Measurements from ENCODE around the gene RNPEPL1.

RNPEPL1 gene

DNA sequence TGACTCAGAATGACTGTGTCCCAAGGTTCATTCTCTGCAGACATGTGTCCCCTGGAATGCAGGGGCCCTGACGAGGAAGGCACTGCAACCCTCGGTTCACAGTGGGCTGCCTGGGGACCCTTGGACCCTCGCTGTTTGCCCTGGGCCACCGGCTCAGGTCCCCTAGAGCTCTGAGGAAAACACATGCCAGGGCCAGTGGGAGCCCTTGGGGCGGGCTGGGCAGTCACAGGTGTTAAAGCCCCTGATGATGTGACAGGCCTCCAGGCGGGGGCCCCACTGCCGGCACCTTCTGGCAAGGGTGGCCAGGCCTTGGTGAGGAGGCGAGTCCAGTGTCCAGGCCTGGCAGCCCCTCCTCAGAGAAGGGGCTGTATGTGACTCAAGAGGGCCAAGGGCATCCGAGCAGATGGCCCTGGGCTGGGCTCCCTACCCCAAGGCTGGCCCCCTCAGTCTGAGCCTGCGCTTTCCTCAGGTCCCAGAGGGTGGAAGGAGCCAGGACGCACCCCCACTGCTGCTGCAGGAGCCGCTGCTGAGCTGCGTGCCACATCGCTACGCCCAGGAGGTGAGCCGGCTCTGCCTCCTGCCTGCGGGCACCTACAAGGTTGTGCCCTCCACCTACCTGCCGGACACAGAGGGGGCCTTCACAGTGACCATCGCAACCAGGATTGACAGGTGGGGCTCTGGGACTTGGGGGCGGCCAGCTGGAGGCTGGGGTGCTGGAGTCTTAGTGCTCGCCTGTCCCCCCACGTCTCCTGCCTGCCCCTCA is 29.3 kb downstream of the RNPEPL1 start:
- Histone ChIP-seq H3K9ac (ENCODE audit: low read depth in 1 of 2, low read length in 2 of 2) (no peak overlapping the region), H3K27me3 (ENCODE audit: control insufficient read depth in 2 of 2, insufficient read depth in 2 of 2, low read length in 2 of 2) (no peaks in the 10 kb centered on the region), H3K36me3 (ENCODE audit: control insufficient read depth in 2 of 2, insufficient read depth in 2 of 2, low read length in 2 of 2) (peaks cover 16 to 27% of the 10 kb centered on the region in 2 donors), H3K4me1 (ENCODE audit: control insufficient read depth in 2 of 2, insufficient read depth in 2 of 2, low read length in 2 of 2) (no peaks in the 10 kb centered on the region), H3K27ac (ENCODE audit: low read depth in 2 of 2, low read length in 2 of 2) (no peak overlapping the region), H3K4me3 (ENCODE audit: low read length in 2 of 2) (no peak overlapping the region), H3K9me3 (ENCODE audit: control insufficient read depth in 2 of 2, low read length in 2 of 2) (no peaks in the 10 kb centered on the region)

DNA sequence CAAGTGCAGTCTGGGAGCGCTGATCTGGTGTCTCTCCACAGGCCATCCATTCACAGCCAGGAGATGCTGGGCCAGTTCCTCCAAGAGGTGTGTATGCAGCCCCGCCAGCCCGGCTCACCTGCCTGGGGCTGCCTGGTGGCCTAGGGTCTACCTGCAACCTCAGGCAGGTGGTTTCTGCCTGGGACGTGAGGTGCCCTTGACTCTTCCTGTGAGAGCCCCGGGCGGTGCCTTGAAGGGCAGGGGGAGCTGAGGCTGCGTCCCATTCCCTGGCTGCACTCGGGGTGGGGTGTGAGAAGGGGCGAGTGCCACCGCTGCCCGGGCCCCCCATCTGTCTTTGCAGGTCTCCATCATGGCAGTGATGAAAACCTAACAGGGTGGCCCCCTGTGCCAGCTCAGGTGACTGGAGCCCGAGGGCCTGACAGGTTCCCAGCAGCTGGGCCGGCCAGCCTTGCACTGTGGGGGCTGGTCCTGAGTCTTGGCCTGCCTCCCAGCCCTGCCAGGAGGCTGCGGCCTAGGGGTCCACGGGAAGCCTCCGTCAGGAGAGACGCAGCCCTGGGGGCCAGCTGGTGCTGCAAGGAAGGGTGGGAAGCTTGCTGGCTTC is 30.1 kb downstream of the RNPEPL1 start:
- Histone ChIP-seq H3K4me1 (ENCODE audit: control insufficient read depth in 2 of 2, insufficient read depth in 2 of 2, low read length in 2 of 2) (peaks cover 4 to 7% of the 10 kb centered on the region in 2 donors), H3K9ac (ENCODE audit: low read depth in 1 of 2, low read length in 2 of 2) (no peak overlapping the region), H3K36me3 (ENCODE audit: control insufficient read depth in 2 of 2, insufficient read depth in 2 of 2, low read length in 2 of 2) (peaks cover 16 to 26% of the 10 kb centered on the region in 2 donors), H3K27ac (ENCODE audit: low read depth in 2 of 2, low read length in 2 of 2) (no peak overlapping the region), H3K27me3 (ENCODE audit: control insufficient read depth in 2 of 2, insufficient read depth in 2 of 2, low read length in 2 of 2) (no peaks in the 10 kb centered on the region), H3K9me3 (ENCODE audit: control insufficient read depth in 2 of 2, low read length in 2 of 2) (no peaks in the 10 kb centered on the region), H3K4me3 (ENCODE audit: low read length in 2 of 2) (no peak overlapping the region)

DNA sequence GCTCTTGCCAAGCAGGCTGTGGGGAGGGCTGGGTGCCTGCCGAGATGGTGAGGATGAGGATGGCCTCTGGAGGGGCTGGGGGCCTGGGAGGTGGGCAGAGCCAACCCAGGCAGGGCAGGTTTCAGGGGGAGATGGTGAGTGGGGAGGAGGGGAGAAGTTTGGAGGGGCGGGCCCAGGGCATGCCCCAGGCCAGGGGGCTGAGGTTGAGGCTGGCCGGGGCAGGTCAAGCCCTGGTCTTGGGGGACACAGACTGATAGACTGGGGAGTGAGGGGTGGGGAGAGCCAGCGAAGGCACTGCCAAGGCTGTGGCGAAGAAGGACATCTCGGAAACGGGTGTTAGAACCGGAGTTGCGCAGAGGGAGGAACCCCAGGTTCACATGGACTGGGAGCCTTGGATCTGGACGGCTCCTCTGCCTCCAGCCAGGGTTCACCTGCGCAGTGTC is 30.9 kb downstream of the RNPEPL1 start:
- Histone ChIP-seq H3K4me1 (ENCODE audit: control insufficient read depth in 2 of 2, insufficient read depth in 2 of 2, low read length in 2 of 2) (peaks cover 11 to 15% of the 10 kb centered on the region in 2 donors), H3K9ac (ENCODE audit: low read depth in 1 of 2, low read length in 2 of 2) (no peak overlapping the region), H3K9me3 (ENCODE audit: control insufficient read depth in 2 of 2, low read length in 2 of 2) (no peaks in the 10 kb centered on the region), H3K36me3 (ENCODE audit: control insufficient read depth in 2 of 2, insufficient read depth in 2 of 2, low read length in 2 of 2) (peaks cover 13 to 23% of the 10 kb centered on the region in 2 donors), H3K27ac (ENCODE audit: low read depth in 2 of 2, low read length in 2 of 2) (no peak overlapping the region), H3K27me3 (ENCODE audit: control insufficient read depth in 2 of 2, insufficient read depth in 2 of 2, low read length in 2 of 2) (no peaks in the 10 kb centered on the region), H3K4me3 (ENCODE audit: low read length in 2 of 2) (no peak overlapping the region)

DNA sequence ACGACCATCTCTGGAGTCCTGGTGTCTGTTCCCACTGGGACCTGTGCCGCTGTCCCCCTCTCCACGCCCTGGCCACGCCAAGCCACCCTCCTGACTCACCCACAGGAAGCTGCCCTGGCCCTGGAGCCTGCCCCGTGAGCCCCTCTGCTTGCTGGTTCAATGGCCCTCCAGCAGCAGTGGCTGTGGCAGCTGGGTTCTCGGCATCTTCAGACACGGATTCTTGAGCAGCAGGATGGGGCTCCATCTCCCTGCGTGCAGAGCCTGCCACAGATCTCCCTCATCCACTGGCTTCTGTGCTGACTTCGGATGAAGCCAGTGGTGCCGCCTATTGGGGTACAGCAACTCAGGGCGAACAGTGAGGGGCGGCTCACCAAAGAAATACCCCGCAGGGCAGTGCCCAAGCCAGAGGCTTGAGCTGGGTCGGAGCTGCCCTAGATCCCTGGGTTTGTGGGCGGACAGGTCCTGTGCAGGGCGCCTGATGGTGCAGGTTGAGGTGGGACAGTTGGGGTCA is 32.2 kb downstream of the RNPEPL1 start:
- no peak overlapping the region for H3K27ac ChIP-seq (ENCODE audit: low read depth in 2 of 2, low read length in 2 of 2)
- no peaks in the 10 kb centered on the region for H3K9me3 ChIP-seq (ENCODE audit: control insufficient read depth in 2 of 2, low read length in 2 of 2)
- H3K4me3 ChIP-seq (ENCODE audit: low read length in 2 of 2): no peak overlapping the region
- peaks cover 13 to 23% of the 10 kb centered on the region in 2 donors for H3K36me3 ChIP-seq (ENCODE audit: control insufficient read depth in 2 of 2, insufficient read depth in 2 of 2, low read length in 2 of 2)
- peaks cover 21 to 25% of the 10 kb centered on the region in 2 donors for H3K4me1 ChIP-seq (ENCODE audit: control insufficient read depth in 2 of 2, insufficient read depth in 2 of 2, low read length in 2 of 2)
- no peaks in the 10 kb centered on the region for H3K27me3 ChIP-seq (ENCODE audit: control insufficient read depth in 2 of 2, insufficient read depth in 2 of 2, low read length in 2 of 2)
- H3K9ac ChIP-seq (ENCODE audit: low read depth in 1 of 2, low read length in 2 of 2): no peak overlapping the region

DNA sequence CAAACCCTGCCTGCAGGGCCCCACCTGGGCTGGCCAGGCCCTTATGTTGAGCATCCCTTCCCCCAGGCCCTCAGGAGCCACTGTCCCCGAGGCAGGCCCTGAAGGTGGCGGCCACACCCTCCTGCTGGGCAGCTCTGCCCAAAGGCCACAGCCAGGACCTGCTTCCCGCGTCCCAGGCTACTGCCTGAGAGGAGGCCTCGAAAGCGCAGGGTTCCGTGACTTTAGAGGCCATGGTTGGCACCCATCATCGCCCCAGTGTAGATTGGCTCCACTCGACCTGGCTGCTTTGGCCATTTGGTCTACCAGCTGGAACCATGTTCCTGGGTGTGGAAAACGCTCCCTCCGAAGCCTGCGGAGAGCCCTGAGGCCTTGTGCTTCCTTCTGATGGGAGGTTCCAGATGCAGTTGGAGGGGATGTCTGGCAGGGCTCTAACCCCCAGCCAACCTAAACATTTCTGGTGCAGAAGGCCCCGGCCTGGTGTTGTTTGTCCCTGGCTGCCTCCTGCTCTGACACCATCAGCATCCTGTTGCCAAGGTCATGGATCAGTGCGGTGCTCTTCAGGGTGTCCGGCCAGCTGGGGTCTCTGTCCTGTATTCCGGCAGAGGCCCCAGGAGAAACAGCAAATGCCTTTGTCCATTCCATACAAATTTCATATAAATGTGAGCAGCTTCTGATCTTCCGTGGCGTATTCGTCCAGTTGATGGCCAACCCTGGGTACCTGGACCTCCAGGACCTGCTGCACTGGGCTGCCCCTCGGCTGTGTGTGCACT is 33.0 kb downstream of the RNPEPL1 start:
- H3K9ac ChIP-seq (ENCODE audit: low read depth in 1 of 2, low read length in 2 of 2): no peak overlapping the region
- no peaks in the 10 kb centered on the region for H3K27me3 ChIP-seq (ENCODE audit: control insufficient read depth in 2 of 2, insufficient read depth in 2 of 2, low read length in 2 of 2)
- H3K9me3 ChIP-seq (ENCODE audit: control insufficient read depth in 2 of 2, low read length in 2 of 2): no peaks in the 10 kb centered on the region
- peaks cover 21 to 26% of the 10 kb centered on the region in 2 donors for H3K4me1 ChIP-seq (ENCODE audit: control insufficient read depth in 2 of 2, insufficient read depth in 2 of 2, low read length in 2 of 2)
- no peak overlapping the region for H3K4me3 ChIP-seq (ENCODE audit: low read length in 2 of 2)
- peaks cover 9 to 20% of the 10 kb centered on the region in 2 donors for H3K36me3 ChIP-seq (ENCODE audit: control insufficient read depth in 2 of 2, insufficient read depth in 2 of 2, low read length in 2 of 2)
- no peak overlapping the region for H3K27ac ChIP-seq (ENCODE audit: low read depth in 2 of 2, low read length in 2 of 2)

DNA sequence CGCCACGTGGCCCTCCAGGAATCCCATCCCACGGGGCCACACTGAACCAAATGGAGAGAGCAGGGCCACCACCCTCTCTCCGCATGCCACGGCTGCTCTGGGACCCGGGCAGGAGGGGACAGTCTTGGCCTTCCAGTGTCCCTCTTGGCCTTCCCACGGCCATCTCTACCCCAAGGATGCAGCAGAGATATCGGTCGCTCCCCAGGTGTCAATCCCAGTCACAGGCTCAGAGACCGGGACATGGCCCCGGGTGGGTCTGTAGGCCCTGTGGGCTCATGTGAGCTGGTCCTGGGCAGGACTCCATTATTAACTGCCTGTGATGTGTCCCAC is 33.5 kb downstream of the RNPEPL1 start:
- peaks cover 9 to 18% of the 10 kb centered on the region in 2 donors for H3K36me3 ChIP-seq (ENCODE audit: control insufficient read depth in 2 of 2, insufficient read depth in 2 of 2, low read length in 2 of 2)

DNA sequence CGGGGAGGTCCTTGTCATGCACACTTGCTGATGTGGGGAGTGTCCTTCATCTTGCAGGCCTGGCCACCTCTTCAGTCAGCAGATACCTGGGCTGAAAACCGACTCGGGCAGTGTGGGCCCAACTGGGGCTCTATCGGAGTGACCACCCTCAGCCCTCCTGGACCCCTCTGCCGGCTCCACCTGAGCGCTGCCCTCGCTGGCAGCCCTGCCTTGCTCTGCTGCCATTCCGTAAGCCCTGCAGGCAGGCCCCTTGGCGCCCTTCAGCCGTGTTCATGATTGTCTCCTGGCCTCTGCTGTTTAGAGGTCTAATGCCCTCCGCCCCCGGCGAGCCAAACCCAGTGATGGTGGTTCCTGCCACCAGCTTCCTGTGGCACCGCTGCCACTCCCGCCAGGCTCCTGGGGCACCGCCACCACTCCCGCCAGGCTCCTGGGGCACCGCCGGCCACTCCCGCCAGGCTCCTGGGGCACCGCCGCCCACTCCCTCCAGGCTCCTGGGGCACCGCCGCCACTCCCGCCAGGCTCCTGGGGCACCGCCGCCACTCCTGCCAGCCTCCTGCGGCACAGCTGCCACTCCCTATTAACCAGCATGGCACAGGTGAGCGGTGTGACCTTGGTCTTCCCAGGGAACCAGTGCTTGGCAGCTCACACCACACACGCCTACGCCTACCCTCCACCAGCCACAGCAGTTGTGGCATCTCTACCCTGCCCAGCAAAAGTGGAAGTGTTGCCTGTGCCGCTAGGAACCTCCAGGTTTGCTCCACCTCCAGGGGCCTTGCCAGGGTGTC is 34.2 kb downstream of the RNPEPL1 start:
- H3K9ac ChIP-seq (ENCODE audit: low read depth in 1 of 2, low read length in 2 of 2): no peak overlapping the region
- peak overlapping the region in 1 of 2 donors; percentile 10 for H3K27ac ChIP-seq (ENCODE audit: low read depth in 2 of 2, low read length in 2 of 2)
- H3K36me3 ChIP-seq (ENCODE audit: control insufficient read depth in 2 of 2, insufficient read depth in 2 of 2, low read length in 2 of 2): peaks cover 9 to 15% of the 10 kb centered on the region in 2 donors
- H3K4me1 ChIP-seq (ENCODE audit: control insufficient read depth in 2 of 2, insufficient read depth in 2 of 2, low read length in 2 of 2): peaks cover 21 to 32% of the 10 kb centered on the region in 2 donors
- H3K9me3 ChIP-seq (ENCODE audit: control insufficient read depth in 2 of 2, low read length in 2 of 2): no peaks in the 10 kb centered on the region
- H3K4me3 ChIP-seq (ENCODE audit: low read length in 2 of 2): no peak overlapping the region
- no peaks in the 10 kb centered on the region for H3K27me3 ChIP-seq (ENCODE audit: control insufficient read depth in 2 of 2, insufficient read depth in 2 of 2, low read length in 2 of 2)

More for the DNA sequence above, 33.5 kb downstream of the RNPEPL1 start:
- H3K9me3 ChIP-seq (ENCODE audit: control insufficient read depth in 2 of 2, low read length in 2 of 2): no peaks in the 10 kb centered on the region
- no peak overlapping the region for H3K9ac ChIP-seq (ENCODE audit: low read depth in 1 of 2, low read length in 2 of 2)
- H3K27me3 ChIP-seq (ENCODE audit: control insufficient read depth in 2 of 2, insufficient read depth in 2 of 2, low read length in 2 of 2): no peaks in the 10 kb centered on the region
- no peak overlapping the region for H3K27ac ChIP-seq (ENCODE audit: low read depth in 2 of 2, low read length in 2 of 2)
- H3K4me1 ChIP-seq (ENCODE audit: control insufficient read depth in 2 of 2, insufficient read depth in 2 of 2, low read length in 2 of 2): peaks cover 21 to 30% of the 10 kb centered on the region in 2 donors
- H3K4me3 ChIP-seq (ENCODE audit: low read length in 2 of 2): no peak overlapping the region

DNA sequence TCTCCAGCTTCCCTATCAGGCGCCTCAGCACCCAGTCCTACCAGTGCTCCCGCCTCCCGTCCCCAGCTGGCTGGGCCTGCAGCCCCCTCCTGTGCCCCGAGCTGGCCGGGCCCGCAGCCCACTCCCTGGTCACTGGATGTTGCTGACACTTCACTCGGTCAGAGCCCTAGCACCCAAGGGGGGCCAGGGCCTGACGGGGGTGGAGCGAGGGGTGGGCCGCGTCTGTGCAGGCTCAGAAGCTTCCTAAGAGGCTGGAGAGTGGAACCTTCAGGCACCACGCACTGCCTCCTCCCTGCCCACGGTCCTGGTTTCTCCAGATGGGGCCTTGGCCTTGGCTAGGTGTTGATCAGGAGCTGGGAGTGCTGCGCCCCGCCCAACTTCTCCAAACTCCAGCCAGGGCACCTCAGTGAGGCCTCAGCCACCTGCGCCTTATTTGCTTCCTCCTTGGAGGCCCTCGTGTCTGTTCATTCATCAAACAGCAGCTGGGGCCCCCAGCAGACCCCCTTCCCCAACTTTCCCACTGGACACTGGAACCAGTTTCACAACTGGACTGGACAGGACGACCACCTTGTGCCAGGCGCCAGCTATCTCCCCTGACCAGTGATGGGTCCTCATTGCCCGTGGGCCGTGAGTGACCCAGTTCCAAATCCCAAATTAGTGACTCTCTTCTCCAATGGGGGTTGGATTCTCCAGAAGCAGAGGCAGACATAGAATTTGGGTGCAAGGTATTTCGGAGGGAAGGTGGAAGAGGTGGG is 35.0 kb downstream of the RNPEPL1 start:
- peak overlapping the region in 1 of 2 donors; percentile 92 for H3K27ac ChIP-seq (ENCODE audit: low read depth in 2 of 2, low read length in 2 of 2)
- peaks cover 3 to 10% of the 10 kb centered on the region in 2 donors for H3K36me3 ChIP-seq (ENCODE audit: control insufficient read depth in 2 of 2, insufficient read depth in 2 of 2, low read length in 2 of 2)
- H3K9me3 ChIP-seq (ENCODE audit: control insufficient read depth in 2 of 2, low read length in 2 of 2): no peaks in the 10 kb centered on the region
- no peak overlapping the region for H3K9ac ChIP-seq (ENCODE audit: low read depth in 1 of 2, low read length in 2 of 2)
- H3K27me3 ChIP-seq (ENCODE audit: control insufficient read depth in 2 of 2, insufficient read depth in 2 of 2, low read length in 2 of 2): no peaks in the 10 kb centered on the region
- H3K4me3 ChIP-seq (ENCODE audit: low read length in 2 of 2): no peak overlapping the region
- peaks cover 21 to 38% of the 10 kb centered on the region in 2 donors for H3K4me1 ChIP-seq (ENCODE audit: control insufficient read depth in 2 of 2, insufficient read depth in 2 of 2, low read length in 2 of 2)

DNA sequence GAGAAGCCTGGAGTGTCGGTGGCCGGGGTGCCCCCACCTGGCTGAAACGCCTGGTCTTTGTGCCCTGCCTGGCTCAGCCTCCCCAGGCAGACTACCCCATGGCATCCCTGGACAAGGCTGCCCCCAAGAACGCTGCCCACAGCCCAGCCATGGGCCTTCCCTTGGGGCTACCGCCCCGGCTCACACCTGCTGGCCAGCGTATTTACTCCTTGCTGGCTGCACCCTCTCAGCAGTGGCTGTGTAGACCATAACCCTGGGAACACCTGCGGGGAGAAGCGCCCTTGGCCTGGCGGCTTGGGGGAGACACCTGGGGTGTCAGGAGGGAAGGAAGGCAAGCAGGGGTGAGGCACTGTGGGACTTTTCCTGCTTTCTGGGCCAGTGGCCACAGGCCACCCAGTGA is 35.6 kb downstream of the RNPEPL1 start:
- Histone ChIP-seq H3K4me3 (ENCODE audit: low read length in 2 of 2) (peak overlapping the region in 1 of 2 donors; percentile 14), H3K9me3 (ENCODE audit: control insufficient read depth in 2 of 2, low read length in 2 of 2) (no peaks in the 10 kb centered on the region), H3K27ac (ENCODE audit: low read depth in 2 of 2, low read length in 2 of 2) (peak overlapping the region; percentile 92 to 95), H3K4me1 (ENCODE audit: control insufficient read depth in 2 of 2, insufficient read depth in 2 of 2, low read length in 2 of 2) (peaks cover 21 to 39% of the 10 kb centered on the region in 2 donors), H3K27me3 (ENCODE audit: control insufficient read depth in 2 of 2, insufficient read depth in 2 of 2, low read length in 2 of 2) (no peaks in the 10 kb centered on the region), H3K36me3 (ENCODE audit: control insufficient read depth in 2 of 2, insufficient read depth in 2 of 2, low read length in 2 of 2) (peaks cover 0 to 5% of the 10 kb centered on the region in 2 donors), H3K9ac (ENCODE audit: low read depth in 1 of 2, low read length in 2 of 2) (no peak overlapping the region)
